GM21737 (cell line): ENCODE results near the gene MRPS35.

Experiments
- ATAC-seq: cut with Tn5 transposase; IDR thresholded peaks from one replicate; pipeline ENCODE4 v1.9.1; 2021; ENCODE audit warnings: mild to moderate bottlenecking, moderate library complexity; ENCODE audit not compliant: unreplicated experiment

Gene MRPS35

GRCh38 chr12:27802936-27803335 is 92.3 kb downstream of the MRPS35 start:
- ATAC-seq, result no peak

DNA sequence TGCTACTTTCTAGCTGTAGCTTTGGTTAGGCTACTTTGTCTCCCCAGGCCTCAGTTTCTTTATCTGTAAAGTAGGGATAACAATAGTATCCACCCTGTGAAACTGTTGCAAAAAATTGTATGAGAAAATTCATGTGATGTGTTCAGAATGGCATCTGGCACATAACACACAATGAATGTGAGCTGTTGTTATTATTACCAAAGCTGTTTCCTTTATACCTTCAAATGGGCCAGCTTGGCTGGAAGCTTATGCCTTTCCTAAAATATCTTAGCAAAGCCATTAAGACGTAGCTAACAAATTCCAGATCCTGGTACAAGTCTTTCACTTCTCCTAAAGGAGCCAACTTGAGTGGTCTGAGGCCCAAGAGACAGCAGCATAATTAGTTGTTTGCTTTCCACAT is 94.6 kb downstream of the MRPS35 start:
- no peak for ATAC-seq
